Caco-2 (cell line): ENCODE results near the gene KLF6. TPM values are rescaled to one million over a fixed set of nuclear protein-coding genes. Genes with fewer than 3 reads are reported as not detected.

Source experiments
- BruUV-seq: library from RNA; stranded (reverse); fragments of 400-500 nt; replicated peaks from 2 replicates; lab custom pipeline; 2021; lab: Mats Ljungman, UMichigan
- CTCF ChIA-PET: fragments of 300-600 bp; sonication (Branson Sonifier 250); formaldehyde crosslinking; loops from one replicate; lab custom pipeline; 2022; ENCODE audit warnings: antibody characterized with exemption; lab: Charles Lee
- POLR2A ChIA-PET: fragments of 300-600 bp; sonication (Branson Sonifier 250); formaldehyde crosslinking; loops from one replicate; lab custom pipeline; 2022; ENCODE audit warnings: antibody characterized with exemption; lab: Charles Lee
- DNase-seq, 2 experiments: peaks; one replicate each; pipeline versions ENCODE4 v3.0.0 to v3.0.0-alpha.2; 2020 to 2022
- H3K27me3 ChIP-seq: replicated peaks from 2 replicates; pipeline ENCODE4 v1.6.0; 2011; ENCODE audit warnings: low read length; ENCODE audit not compliant: control insufficient read depth, insufficient read depth
- H3K36me3 ChIP-seq: 2 replicates; pipeline ENCODE4 v1.5.1; 2011; ENCODE audit warnings: low read length; ENCODE audit not compliant: control insufficient read depth, insufficient read depth
- H3K4me1 ChIP-seq: fragments of 250-450 bp; sonication (Bioruptor Pico); 2 replicates; pipeline ENCODE4 v1.5.1; 2020; ENCODE audit warnings: mild to moderate bottlenecking
- H3K4me3 ChIP-seq: 2 replicates; pipeline ENCODE4 v1.5.1; 2011; ENCODE audit warnings: low read depth, mild to moderate bottlenecking, control low read depth, low read length
- H3K9me3 ChIP-seq: fragments of 250-450 bp; sonication (Bioruptor Pico); 2 replicates; pipeline ENCODE4 v1.5.1; 2020; ENCODE audit warnings: mild to moderate bottlenecking, moderate library complexity
- H3K27ac Mint-ChIP-seq: one replicate; pipeline ENCODE4 v1.8.0; 2022; ENCODE audit warnings: mixed read lengths; ENCODE audit not compliant: unreplicated experiment
- H3K27me3 Mint-ChIP-seq: one replicate; pipeline ENCODE4 v1.8.0; 2022; ENCODE audit warnings: mixed read lengths; ENCODE audit not compliant: insufficient read depth, unreplicated experiment
- H3K36me3 Mint-ChIP-seq: one replicate; pipeline ENCODE4 v1.8.0; 2022; ENCODE audit warnings: mild to moderate bottlenecking, mixed read lengths; ENCODE audit not compliant: insufficient read depth, unreplicated experiment
- H3K4me1 Mint-ChIP-seq: one replicate; pipeline ENCODE4 v1.8.0; 2022; ENCODE audit warnings: low read depth, mixed read lengths; ENCODE audit not compliant: unreplicated experiment
- H3K4me3 Mint-ChIP-seq: one replicate; pipeline ENCODE4 v1.8.0; 2022; ENCODE audit warnings: mild to moderate bottlenecking, moderate library complexity, mixed read lengths; ENCODE audit not compliant: unreplicated experiment
- H3K9me3 Mint-ChIP-seq: one replicate; pipeline ENCODE4 v1.8.0; 2022; ENCODE audit warnings: mixed read lengths; ENCODE audit not compliant: unreplicated experiment
- intact Hi-C: fragments of 100-400 bp; cut with micrococcal nuclease; formaldehyde crosslinking; loops from one replicate; pipeline ENCODE4 v1.10.0; 2022; ENCODE audit not compliant: unreplicated experiment
- total RNA-seq: library from RNA; stranded (reverse); gene quantifications from 2 replicates; pipeline ENCODE4 v1.2.3, GENCODE V29; 2022
- TF ChIP-seq, protein P1 (sequence below), 2 experiments: fragments of 200-600 bp in 1 of 2; IDR thresholded peaks; 1 replicate in 1 of 2; 2 replicates in 1 of 2; pipeline versions ENCODE4 v1.5.1 to v1.8.0; 2011 to 2022; ENCODE audit warnings: antibody characterized with exemption in 1 of 2, control low read depth in 1 of 2, inconsistent platforms in 1 of 2, low read depth in 1 of 2, low read length in 1 of 2, mild to moderate bottlenecking in 1 of 2, moderate library complexity in 1 of 2; ENCODE audit not compliant: insufficient read depth in 1 of 2, severe bottlenecking in 1 of 2, unreplicated experiment in 1 of 2

The KLF6 gene
- total RNA-seq, 1 experiment from 2014 or later, result 84.5 TPM

GRCh38 chr10:3749011-3749410 is 36.0 kb downstream of the KLF6 start:
- Histone ChIP-seq H3K36me3 (no peaks in the 10 kb centered on the region), H3K4me3 (no peak overlapping the region), H3K9me3 (no peaks in the 10 kb centered on the region), H3K27me3 (no peaks in the 10 kb centered on the region), H3K4me1 (peaks cover 34% of the 10 kb centered on the region)
- ChIA-PET CTCF (no interaction called here), POLR2A (no interaction called here)
- TF ChIP-seq, protein P1, sequence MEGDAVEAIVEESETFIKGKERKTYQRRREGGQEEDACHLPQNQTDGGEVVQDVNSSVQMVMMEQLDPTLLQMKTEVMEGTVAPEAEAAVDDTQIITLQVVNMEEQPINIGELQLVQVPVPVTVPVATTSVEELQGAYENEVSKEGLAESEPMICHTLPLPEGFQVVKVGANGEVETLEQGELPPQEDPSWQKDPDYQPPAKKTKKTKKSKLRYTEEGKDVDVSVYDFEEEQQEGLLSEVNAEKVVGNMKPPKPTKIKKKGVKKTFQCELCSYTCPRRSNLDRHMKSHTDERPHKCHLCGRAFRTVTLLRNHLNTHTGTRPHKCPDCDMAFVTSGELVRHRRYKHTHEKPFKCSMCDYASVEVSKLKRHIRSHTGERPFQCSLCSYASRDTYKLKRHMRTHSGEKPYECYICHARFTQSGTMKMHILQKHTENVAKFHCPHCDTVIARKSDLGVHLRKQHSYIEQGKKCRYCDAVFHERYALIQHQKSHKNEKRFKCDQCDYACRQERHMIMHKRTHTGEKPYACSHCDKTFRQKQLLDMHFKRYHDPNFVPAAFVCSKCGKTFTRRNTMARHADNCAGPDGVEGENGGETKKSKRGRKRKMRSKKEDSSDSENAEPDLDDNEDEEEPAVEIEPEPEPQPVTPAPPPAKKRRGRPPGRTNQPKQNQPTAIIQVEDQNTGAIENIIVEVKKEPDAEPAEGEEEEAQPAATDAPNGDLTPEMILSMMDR (IDR thresholded peaks at IDR 0.05; ENCODE audit: insufficient read depth in 1 of 2, low read depth in 1 of 2, low read length in 1 of 2, severe bottlenecking in 1 of 2, unreplicated experiment in 1 of 2), result no peak
- H3K9me3 Mint-ChIP-seq, result no peaks in the 10 kb centered on the region
- intact Hi-C loops, result loop anchor here (2.0 to 10.0 kb wide), 2 partner anchors 76 to 264 kb away; no protein-coding TSS in a partner anchor
- H3K27me3 Mint-ChIP-seq, result no peaks in the 10 kb centered on the region
- H3K4me3 Mint-ChIP-seq, result no peak overlapping the region
- no TSS peak for BruUV-seq
- H3K4me1 Mint-ChIP-seq, result peaks cover 44% of the 10 kb centered on the region
- H3K27ac Mint-ChIP-seq, result peak overlapping the region; percentile 45
- DNase-seq, result no peak
- no peaks in the 10 kb centered on the region for H3K36me3 Mint-ChIP-seq

- Histone ChIP-seq H3K9me3 (no peaks in the 10 kb centered on the region), H3K4me3 (no peak overlapping the region), H3K4me1 (peaks cover 34% of the 10 kb centered on the region), H3K36me3 (no peaks in the 10 kb centered on the region), H3K27me3 (no peaks in the 10 kb centered on the region)
- TF ChIP-seq, protein P1 (IDR thresholded peaks at IDR 0.05; ENCODE audit: insufficient read depth in 1 of 2, low read depth in 1 of 2, low read length in 1 of 2, severe bottlenecking in 1 of 2, unreplicated experiment in 1 of 2), result no peak
- no TSS peak for BruUV-seq
- POLR2A ChIA-PET, result interaction anchor here (0.6 to 2.0 kb wide), 5 partner anchors 13 to 1199 kb away, joined by 3 to 12 read pairs (median 6); partner anchors contain the start of gene KLF6
- Mint-ChIP-seq H3K27me3 (no peaks in the 10 kb centered on the region), H3K4me1 (peaks cover 44% of the 10 kb centered on the region), H3K4me3 (no peak overlapping the region), H3K9me3 (no peaks in the 10 kb centered on the region), H3K27ac (peak overlapping the region; percentile 45), H3K36me3 (no peaks in the 10 kb centered on the region)
- DNase-seq, result no peak
- intact Hi-C loops, result loop anchor here (1.0 to 10.0 kb wide), 3 partner anchors 8 to 264 kb away; no protein-coding TSS in a partner anchor
- CTCF ChIA-PET, result no interaction called here
Measured at GRCh38 chr10:3748484-3748883, 36.5 kb downstream of the KLF6 start.

DNA sequence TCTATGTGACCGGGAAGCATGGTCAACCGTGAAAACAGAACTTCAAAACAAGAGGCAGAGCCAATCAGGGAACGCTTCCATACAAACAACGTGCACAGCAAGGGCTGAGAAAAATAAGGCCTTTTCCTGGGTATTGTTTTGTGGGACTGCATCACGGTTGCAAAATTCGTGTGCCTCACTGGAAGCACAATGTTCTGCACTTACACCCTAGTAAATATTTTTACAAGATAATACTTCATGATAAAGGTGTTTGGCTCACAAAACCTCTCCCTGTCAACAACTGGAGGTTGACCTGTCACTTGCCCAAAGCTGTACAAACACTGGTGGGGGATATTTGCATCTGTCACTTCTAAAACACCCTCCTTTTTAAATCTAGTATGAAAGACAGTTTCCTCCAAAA is 37.0 kb downstream of the KLF6 start:
- no TSS peak for BruUV-seq
- no peak overlapping the region for H3K27ac Mint-ChIP-seq
- H3K9me3 Mint-ChIP-seq, result no peaks in the 10 kb centered on the region
- TF ChIP-seq, protein P1 (IDR thresholded peaks at IDR 0.05; ENCODE audit: insufficient read depth in 1 of 2, low read depth in 1 of 2, low read length in 1 of 2, severe bottlenecking in 1 of 2, unreplicated experiment in 1 of 2), result no peak
- no peak overlapping the region for H3K4me3 Mint-ChIP-seq
- DNase-seq, result peak; percentile 60 to 61
- Histone ChIP-seq H3K27me3 (no peaks in the 10 kb centered on the region), H3K9me3 (no peaks in the 10 kb centered on the region), H3K36me3 (no peaks in the 10 kb centered on the region), H3K4me1 (peaks cover 34% of the 10 kb centered on the region), H3K4me3 (no peak overlapping the region)
- no peaks in the 10 kb centered on the region for H3K36me3 Mint-ChIP-seq
- ChIA-PET POLR2A (interaction anchor here (0.6 to 2.0 kb wide), 6 partner anchors 13 to 1199 kb away, joined by 3 to 12 read pairs (median 6); partner anchors contain the start of gene KLF6), CTCF (interaction anchor here (1.2 kb wide), 1 partner anchor 14 kb away, joined by 3 read pairs; no protein-coding TSS in a partner anchor)
- intact Hi-C loops, result loop anchor here (1.0 to 10.0 kb wide), 3 partner anchors 8 to 263 kb away; no protein-coding TSS in a partner anchor
- no peaks in the 10 kb centered on the region for H3K27me3 Mint-ChIP-seq
- peaks cover 44% of the 10 kb centered on the region for H3K4me1 Mint-ChIP-seq
